GM18502 (cell line): ENCODE results near the gene GMEB1.
"Not testable (repeated sequence)": the region's sequence is repeated elsewhere in the genome, so short reads cannot be mapped to it uniquely, and the experiment has no call there.

Source experiments
- ATAC-seq: cut with Tn5 transposase; IDR thresholded peaks from one replicate; pipeline ENCODE4 v1.9.1; 2021; ENCODE audit warnings: mild to moderate bottlenecking; ENCODE audit not compliant: unreplicated experiment, poor library complexity

Gene GMEB1

GRCh38 chr1:28668956-28669723 is 556 bp downstream of the GMEB1 start:
- peak; percentile 60 for ATAC-seq

GRCh38 chr1:28671254-28671780 is 2.7 kb downstream of the GMEB1 start:
- no peak for ATAC-seq

DNA sequence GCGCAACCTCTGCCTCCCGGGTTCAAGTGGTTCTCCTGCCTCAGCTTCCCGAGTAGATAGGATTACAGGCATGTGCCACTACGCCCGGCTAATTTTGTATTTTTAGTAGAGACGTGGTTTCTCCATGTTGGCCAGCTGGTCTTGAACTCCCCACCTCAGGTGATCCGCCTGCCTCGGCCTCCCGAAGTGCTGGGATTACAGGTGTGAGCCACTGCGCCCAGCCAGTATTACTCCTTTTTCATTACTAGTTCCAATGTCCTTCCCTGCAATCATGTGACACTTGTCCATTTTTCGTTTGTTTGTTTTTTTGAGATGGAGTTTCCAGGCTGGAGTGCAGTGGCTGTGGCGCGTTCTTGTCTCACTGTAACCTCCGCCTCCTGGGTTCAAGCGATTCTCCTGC is 4.4 kb downstream of the GMEB1 start:
- not testable (repeated sequence) for ATAC-seq

- no peak for ATAC-seq
Measured at GRCh38 chr1:28675924-28676257, 7.3 kb downstream of the GMEB1 start.

- no peak for ATAC-seq
Measured at GRCh38 chr1:28680151-28680550, 11.6 kb downstream of the GMEB1 start.

- ATAC-seq: no peak
Measured at GRCh38 chr1:28682840-28683239, 14.3 kb downstream of the GMEB1 start.

DNA sequence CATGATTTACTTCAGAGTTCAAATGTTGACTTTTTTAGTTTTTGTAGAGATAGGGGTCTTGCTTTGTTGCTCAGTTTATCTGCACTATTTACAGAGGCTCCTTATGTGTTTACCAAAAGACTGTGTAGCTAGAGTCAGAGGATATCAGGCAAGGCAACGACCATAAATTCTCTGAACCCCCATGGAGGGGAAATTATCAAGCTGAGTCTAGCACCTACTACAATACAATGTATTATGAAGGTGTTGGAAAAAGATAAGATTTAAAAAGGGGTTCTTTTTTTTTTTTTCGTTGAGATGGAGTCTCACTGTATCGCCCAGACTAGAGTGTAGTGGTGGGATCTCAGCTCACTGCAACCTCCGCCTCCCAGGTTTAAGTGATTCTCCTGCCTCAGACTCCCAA is 16.4 kb downstream of the GMEB1 start:
- ATAC-seq: no peak

- not testable (repeated sequence) for ATAC-seq
Measured at GRCh38 chr1:28691627-28692026, 23.0 kb downstream of the GMEB1 start.

DNA sequence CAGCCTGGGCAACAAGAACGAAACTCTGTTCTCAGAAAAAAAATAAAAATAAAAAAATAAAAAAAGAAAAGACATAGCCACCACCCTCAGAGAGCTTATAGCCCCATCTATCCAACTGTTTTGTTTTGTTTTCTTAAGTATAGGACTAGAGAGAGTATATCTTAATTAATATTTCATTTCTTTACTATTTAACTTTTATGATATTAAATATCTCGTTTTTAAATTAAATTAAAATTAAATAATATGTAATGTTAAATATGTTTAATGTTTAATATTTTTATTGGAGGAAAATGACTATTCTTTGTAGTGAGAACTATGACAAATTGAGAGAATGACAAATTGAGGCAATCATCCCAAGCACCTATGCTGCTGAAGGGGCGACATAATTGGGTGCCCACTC is 35.0 kb downstream of the GMEB1 start:
- ATAC-seq: no peak

DNA sequence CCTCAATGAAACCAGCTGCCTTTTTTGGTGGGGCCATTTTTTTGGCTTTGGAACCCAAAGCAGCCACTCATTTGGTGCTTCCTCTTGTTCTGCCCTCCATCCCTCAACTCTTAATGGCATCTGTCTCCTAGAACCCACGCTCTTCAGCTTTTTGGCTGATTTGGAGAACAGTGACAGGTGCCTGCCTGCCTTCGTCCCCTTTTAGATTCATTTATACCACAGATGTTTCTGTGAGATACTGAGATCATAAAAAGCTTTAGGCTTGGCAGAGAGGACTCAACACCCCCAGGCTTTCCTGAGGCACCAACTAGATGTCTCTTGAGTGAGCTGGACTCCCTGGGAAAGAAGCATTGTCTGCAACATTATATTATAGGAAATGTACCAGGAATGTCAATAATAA is 47.8 kb downstream of the GMEB1 start:
- no peak for ATAC-seq

GRCh38 chr1:28718166-28718565 is 49.6 kb downstream of the GMEB1 start:
- ATAC-seq: no peak

GRCh38 chr1:28718586-28719331 is 50.2 kb downstream of the GMEB1 start:
- ATAC-seq: no peak

DNA sequence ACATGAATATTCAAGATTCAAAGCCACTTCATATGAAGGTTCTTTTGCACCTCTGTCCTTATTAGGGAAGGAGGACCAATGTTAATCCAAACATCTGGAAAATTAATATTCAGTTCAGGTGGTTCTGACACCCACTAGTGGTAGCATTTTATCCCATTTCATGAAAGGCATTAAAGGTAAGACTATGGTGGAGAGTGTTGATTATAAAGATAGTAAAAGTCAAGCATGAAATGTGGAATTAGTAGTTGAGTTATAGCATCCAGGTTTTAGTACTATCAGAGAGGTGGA is 50.7 kb downstream of the GMEB1 start:
- no peak for ATAC-seq

- ATAC-seq: no peak
Measured at GRCh38 chr1:28720376-28720775, 51.8 kb downstream of the GMEB1 start.

DNA sequence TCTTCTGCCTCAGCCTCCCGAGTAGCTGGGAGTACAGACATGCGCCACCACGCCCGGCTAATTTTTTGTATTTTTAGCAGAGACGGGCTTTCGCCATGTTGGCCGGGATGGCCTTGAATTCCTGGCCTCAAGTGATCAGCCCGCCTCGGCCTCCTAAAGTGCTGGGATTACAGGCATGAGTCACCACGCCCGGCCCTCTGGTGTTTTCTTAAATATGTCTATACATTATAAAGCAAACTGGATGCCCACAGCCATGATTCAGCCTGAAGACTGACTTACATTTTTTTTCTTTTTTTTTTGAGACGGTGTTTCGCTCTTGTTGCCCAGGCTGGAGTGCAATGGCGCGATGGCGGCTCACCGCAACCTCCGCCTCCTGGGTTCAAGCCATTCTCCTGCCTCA is 53.3 kb downstream of the GMEB1 start:
- ATAC-seq: not testable (repeated sequence)

- ATAC-seq: not testable (repeated sequence)
Measured at GRCh38 chr1:28725365-28725764, 56.8 kb downstream of the GMEB1 start.

GRCh38 chr1:28735961-28736449 is 67.4 kb downstream of the GMEB1 start:
- ATAC-seq: no peak

DNA sequence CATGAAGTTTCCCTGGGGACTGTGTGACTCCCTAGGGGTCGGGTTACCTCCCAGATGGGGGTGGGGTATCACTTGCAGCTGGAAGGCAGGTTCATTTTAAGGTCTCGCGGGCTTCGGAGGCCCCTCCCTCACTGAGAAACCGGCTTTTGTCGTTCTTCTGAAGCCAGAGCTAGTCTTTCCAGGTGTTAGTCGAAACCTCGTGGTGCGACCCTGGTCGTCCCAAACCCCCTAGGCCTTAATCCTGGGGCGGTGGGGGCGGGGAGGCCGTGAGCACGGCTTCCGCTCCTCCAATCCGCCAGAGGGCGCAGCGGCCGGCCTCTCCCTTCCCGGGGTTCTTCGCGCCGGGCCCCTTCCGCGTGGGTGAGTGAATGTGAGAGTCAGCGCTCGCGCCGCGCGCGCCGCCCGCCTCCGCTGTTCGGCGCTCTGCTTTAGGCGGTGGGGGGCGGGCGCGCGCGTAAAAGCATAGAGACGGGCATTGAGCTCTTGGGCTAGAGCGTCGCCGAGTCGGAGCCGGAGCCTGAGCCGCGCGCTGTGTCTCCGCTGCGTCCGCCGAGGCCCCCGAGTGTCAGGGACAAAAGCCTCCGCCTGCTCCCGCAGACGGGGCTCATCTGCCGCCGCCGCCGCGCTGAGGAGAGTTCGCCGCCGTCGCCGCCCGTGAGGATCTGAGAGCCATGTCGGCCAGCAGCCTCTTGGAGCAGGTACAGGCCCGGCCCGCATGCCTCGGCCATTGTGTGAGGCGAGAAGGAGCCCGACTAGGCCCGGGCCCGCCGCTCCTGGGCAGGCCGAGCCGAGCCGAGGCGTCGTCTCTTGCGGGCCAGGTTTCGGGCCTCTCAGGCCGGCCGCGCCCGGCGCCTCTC is 68.1 kb downstream of the GMEB1 start, which contains the start of gene YTHDF2:
Gene YTHDF2 (plus strand): TSS at position 491 of the 857 bp plus-strand sequence. CDS start 181 bp downstream, at position 672.
- ATAC-seq: peak; percentile 89

GRCh38 chr1:28737307-28738132 is 68.9 kb downstream of the GMEB1 start:
- ATAC-seq: peak; percentile 2

DNA sequence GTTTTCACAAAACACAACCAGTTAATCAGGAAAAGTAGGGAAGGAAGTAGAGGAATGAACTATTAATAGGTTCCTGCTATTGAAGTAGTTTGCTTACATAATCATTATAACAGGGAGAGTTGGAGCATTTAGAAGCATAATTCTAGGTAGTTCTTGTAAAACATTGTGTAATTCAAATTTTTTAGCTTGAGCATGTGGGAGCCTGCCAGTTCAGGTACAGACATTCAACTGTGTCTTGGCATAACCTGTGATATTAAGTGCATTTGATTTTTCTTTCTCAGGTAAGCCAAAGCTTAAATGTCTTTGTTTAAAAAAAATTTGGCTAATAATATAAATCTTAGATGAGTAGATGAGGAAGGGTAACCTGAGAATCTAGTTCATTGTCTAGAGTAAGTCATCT is 71.5 kb downstream of the GMEB1 start:
- no peak for ATAC-seq
